ENCODE results near the gene MRGPRE.

Gene MRGPRE

DNA sequence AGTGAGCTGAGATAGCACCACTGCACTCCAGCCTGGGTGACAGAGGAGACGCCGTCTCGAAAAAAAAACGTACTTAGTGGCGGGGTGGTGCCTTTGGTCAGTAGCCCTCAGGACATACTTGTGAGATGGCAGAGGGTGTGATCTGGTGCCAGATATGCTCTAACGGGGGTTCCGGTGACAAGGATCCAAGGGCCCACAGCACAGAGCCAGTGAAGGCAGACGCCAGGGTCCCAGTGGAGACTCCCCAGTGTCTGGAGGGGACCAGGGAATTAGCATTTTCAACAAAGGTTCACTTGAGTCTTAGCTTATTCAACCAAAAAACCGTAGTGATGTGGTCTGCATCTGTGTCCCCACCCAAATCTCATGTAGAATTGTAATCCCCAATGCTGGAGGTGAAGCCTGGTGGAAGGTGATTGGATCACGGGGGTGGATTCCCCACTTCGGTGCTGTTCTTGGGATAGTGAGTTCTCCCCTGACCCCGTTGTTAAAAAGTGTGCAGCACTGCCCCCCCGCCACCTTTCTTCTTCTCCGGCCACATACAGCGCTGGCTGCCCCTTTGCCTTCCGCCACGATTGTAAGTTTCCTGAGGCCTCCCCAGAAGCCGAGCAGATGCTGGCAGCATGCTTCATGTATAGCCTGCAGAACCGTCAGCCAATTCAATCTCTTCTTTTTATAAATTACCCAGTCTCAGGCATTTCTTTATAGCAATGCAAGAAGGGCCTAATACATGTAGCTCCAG is 40.5 kb downstream of the MRGPRE start:
- no peak overlapping the region for H3K4me3 Mint-ChIP-seq
- H3K4me1 Mint-ChIP-seq, result no peaks in the 10 kb centered on the region
- DNase-seq (ENCODE audit: low spot score in 2 of 2) (no peak), ATAC-seq (ENCODE audit: low read depth) (no peak)
- no peak overlapping the region for H3K27ac Mint-ChIP-seq
- peaks cover 4% of the 10 kb centered on the region for H3K27me3 Mint-ChIP-seq
- peaks cover 2% of the 10 kb centered on the region for H3K9me3 Mint-ChIP-seq
- no peaks in the 10 kb centered on the region for H3K36me3 Mint-ChIP-seq

DNA sequence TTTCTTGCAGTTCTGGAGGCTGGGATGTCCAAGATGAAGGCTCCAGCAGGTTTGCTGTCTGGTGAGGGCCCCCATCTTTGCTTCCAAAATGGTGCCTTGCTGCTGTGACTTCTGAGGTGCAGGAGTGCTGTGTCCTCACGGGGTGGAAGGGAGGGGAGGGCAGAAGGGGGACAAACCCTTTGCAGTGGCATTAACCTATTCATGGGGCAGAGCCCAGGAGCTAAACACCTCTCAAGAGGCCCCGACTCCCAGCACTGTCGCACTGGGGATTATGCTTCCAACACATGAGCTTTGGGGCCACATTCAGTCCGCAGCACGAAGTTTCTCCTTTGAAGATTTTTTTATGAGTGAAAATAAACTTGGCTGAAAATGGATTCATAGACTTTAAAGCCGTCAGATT is 41.6 kb downstream of the MRGPRE start:
- peaks cover 2% of the 10 kb centered on the region for H3K27me3 Mint-ChIP-seq
- H3K4me1 Mint-ChIP-seq, result no peaks in the 10 kb centered on the region
- H3K36me3 Mint-ChIP-seq, result no peaks in the 10 kb centered on the region
- peaks cover 2% of the 10 kb centered on the region for H3K9me3 Mint-ChIP-seq
- ATAC-seq (ENCODE audit: low read depth) (no peak), DNase-seq (ENCODE audit: low spot score in 2 of 2) (no peak)
- H3K4me3 Mint-ChIP-seq, result no peak overlapping the region
- no peak overlapping the region for H3K27ac Mint-ChIP-seq

DNA sequence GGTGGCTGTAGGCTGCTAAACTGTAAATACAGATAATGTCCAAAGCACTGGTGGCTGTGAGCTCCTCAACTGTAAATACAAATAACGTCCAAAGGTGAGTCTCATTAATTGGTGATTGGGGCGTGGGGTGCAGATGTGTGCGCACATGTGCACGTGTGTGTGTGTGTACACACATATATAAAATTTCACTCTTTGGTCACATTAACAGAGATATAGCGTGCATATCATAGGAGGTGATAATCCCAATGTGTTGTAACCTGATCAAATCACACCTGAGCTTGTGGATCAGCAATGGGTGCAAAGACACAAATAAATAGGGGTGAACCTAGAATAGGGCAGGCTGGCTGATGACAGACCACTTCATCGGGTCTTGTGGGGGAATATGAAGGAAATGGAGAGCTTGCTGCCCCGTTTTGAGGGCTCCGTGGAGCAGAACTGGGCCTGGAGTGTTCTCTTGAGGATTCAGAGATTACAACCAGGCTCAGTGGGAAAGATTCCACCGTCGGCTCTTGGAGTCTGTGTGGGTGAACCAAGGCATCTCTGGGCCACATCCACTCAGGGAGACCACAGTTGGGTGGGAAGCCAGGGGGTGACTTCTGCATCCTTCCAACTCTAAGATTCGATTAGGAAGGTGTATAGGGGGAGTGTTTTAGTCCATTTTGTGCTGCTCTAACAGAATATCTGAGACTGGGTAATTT is 42.2 kb downstream of the MRGPRE start:
- peaks cover 2% of the 10 kb centered on the region for H3K9me3 Mint-ChIP-seq
- no peak overlapping the region for H3K27ac Mint-ChIP-seq
- H3K27me3 Mint-ChIP-seq, result peaks cover 2% of the 10 kb centered on the region
- no peaks in the 10 kb centered on the region for H3K36me3 Mint-ChIP-seq
- ATAC-seq (ENCODE audit: low read depth) (no peak), DNase-seq (ENCODE audit: low spot score in 2 of 2) (no peak)
- H3K4me1 Mint-ChIP-seq, result no peaks in the 10 kb centered on the region
- no peak overlapping the region for H3K4me3 Mint-ChIP-seq

DNA sequence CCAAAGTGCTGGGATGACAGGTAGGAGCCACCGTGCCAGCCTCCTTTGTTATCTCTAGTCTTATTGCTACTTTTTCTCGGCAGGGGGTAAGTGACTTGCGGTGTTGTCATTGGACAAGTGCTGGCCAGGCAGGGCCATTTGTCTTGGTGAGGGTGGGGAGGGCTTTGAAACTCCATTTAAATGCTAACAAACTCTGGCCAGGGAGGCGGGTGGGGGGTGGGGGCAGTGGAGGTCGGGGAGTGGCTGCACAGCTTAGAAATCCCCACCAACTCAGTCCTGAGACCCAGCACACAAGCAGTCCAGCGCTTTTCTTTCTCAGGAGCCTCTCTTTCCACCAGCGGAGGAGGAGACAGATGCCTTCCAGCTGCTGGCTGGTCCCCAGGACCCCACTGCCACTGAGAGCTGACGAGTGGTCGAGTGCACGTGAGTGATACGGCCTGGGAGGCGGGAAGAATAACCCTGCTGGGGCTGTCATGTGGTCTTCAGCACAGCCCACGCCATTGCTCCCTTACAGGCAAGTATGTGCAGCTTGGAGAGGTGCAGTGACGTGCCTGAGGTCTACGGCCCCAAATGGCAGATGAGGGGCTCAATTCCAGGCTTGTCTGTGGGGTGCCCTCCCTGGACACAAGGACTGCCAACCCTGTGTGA is 42.9 kb downstream of the MRGPRE start:
- ATAC-seq (ENCODE audit: low read depth) (no peak), DNase-seq (ENCODE audit: low spot score in 2 of 2) (no peak)
- Mint-ChIP-seq H3K36me3 (no peaks in the 10 kb centered on the region), H3K9me3 (peaks cover 2% of the 10 kb centered on the region), H3K4me1 (no peaks in the 10 kb centered on the region), H3K27ac (no peak overlapping the region), H3K27me3 (peaks cover 2% of the 10 kb centered on the region), H3K4me3 (no peak overlapping the region)

DNA sequence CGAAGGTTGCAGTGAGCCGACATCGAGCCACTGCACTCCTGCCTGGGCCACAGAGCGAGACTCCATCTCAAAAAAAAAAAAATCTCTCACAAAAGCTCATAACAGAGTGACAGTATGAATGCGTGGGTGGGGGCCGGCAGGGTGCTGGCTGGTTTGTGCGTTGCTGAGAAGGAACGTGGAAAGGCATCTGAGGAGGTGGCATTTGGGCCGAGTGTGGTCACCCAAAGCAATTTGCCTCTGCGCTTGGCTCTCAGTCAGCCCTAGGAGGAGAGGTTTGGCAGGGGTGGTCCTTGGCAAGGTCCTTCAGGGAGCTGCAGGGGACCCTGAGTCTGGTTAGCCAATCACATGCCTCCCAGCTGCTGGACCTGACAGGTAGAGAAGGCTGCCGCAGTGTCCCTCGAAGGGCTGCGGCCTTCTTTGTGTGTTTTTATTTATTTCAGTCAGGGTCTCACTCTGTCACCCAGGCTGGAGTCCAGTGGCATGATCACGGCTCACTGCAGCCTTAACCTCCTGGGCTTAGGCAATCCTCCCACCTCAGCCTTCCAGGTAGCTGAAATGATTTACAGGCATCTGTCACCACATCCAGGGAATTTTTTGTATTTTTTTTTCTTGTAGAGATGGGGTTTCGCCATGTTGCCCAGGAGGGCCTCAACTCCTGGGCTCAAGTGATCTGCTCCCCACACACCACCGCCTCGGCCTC is 43.6 kb downstream of the MRGPRE start:
- H3K36me3 Mint-ChIP-seq, result no peaks in the 10 kb centered on the region
- no peak overlapping the region for H3K4me3 Mint-ChIP-seq
- peaks cover 2% of the 10 kb centered on the region for H3K9me3 Mint-ChIP-seq
- H3K27ac Mint-ChIP-seq, result no peak overlapping the region
- ATAC-seq (ENCODE audit: low read depth) (no peak), DNase-seq (ENCODE audit: low spot score in 2 of 2) (no peak)
- H3K4me1 Mint-ChIP-seq, result no peaks in the 10 kb centered on the region
- peaks cover 4% of the 10 kb centered on the region for H3K27me3 Mint-ChIP-seq

DNA sequence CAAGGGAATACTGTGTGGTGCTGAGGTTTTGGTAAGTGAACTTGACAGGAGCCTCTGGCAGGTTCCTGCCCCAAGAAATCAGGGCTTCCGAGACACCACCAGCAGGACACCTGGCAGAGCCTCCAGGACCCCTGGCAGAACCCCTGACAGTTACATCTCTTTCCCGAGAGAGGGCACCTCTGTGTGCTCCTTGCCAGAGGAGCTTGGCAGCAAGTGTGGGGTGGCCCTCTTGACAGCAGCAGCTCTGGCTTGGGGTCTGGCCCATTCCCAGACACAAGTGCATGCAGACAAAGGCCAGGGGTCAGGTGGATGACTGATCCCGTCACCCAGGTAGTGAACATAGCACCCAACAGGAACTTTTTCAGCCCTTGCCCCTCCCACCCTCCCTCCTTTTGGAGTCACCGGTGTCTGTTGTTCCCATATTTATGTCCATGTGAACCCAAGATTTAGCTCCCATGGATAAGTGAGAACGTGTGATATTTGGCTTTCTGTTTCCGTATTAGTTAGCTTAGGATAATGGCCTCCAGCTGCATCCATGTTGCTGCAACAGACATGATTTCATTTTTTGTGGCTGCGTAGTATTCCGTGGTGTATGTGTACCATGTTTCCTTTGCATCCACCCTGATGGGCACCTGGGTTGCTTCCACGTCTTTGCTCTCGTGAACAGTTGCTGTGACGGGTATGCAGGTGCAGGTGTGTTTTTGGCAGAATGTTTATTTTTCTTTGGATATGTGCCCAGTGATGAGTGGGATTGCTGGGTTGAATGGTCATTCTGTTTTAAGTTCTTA is 45.9 kb downstream of the MRGPRE start:
- peaks cover 4% of the 10 kb centered on the region for H3K27me3 Mint-ChIP-seq
- no peaks in the 10 kb centered on the region for H3K36me3 Mint-ChIP-seq
- H3K27ac Mint-ChIP-seq, result no peak overlapping the region
- ATAC-seq (ENCODE audit: low read depth) (no peak), DNase-seq (ENCODE audit: low spot score in 2 of 2) (no peak)
- H3K4me3 Mint-ChIP-seq, result no peak overlapping the region
- H3K4me1 Mint-ChIP-seq, result no peaks in the 10 kb centered on the region
- peaks cover 2% of the 10 kb centered on the region for H3K9me3 Mint-ChIP-seq

DNA sequence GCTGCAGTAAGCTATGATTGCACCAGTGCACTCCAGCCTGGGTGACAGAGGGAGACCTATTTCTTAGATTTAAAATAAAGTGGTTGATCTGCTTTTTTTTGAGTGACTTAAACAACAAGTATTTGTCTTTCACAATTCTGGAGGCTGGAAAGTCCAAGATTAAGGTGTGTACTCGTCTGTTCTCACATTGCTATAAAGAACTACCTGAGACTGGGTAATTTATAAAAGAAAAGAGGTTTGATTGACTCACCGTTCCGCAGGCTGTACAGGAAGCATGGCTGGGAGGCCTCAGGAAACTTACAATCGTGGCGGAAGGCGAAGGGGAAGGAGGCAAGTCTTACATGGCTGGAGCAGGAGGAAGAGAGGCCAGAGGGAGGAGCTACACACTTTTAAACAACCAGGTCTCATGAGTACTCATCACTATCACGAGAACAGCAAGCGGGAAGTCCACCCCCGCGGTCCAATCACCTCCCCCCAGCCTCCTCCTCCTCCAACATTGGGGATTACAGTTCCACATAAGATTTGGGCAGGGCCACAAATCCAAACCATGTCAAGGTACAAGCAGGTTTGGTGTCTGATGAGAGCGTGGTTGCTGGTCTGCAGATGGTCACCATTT is 47.4 kb downstream of the MRGPRE start:
- Mint-ChIP-seq H3K36me3 (no peaks in the 10 kb centered on the region), H3K27me3 (peaks cover 4% of the 10 kb centered on the region), H3K4me3 (no peak overlapping the region), H3K9me3 (peaks cover 2% of the 10 kb centered on the region), H3K4me1 (no peaks in the 10 kb centered on the region), H3K27ac (no peak overlapping the region)
- DNase-seq (ENCODE audit: low spot score in 2 of 2) (no peak), ATAC-seq (ENCODE audit: low read depth) (no peak)

DNA sequence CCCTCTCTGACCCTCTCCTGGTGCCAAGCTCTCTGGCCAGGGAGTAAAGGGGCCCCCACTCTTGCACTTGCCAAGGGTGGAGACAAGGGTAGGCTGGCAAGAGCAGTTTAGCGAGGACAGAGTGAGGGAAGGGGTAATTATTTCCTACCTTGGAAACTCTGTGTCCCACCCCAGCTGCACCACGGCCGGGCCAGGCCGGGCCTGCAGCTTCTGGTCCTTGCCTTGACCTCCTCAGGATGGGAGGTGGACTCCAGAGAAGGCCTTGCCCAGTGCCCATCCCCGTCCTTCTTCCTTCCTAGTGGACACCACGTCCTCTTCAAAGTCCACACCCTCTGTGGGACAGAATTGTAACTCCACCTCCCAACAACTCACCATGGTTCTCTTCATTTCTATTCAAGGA is 48.7 kb downstream of the MRGPRE start:
- H3K27ac Mint-ChIP-seq, result no peak overlapping the region

DNA sequence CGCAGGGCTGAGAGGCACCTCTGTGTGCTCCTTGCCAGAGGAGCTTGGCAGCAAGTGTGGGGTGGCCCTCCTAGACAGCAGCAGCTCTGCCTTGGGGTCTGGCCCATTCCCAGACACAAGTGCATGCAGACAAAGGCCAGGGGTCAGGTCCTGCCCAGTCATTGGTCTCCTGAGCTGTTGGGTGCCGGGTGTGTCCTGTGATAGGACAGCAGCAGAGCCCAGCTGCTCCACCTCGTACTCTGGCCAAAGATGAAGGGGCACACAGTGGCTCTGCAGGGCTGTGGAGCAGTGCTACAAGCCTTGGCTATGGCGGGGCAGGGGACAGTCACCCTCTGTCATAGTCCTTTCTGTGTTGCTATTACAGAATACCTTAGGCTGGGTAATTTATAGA is 49.8 kb downstream of the MRGPRE start:
- Mint-ChIP-seq H3K27ac (no peak overlapping the region), H3K36me3 (no peaks in the 10 kb centered on the region), H3K27me3 (peaks cover 3% of the 10 kb centered on the region)

More for the DNA sequence above, 48.7 kb downstream of the MRGPRE start:
- DNase-seq (ENCODE audit: low spot score in 2 of 2) (no peak), ATAC-seq (ENCODE audit: low read depth) (no peak)
- Mint-ChIP-seq H3K4me1 (no peaks in the 10 kb centered on the region), H3K9me3 (peaks cover 3% of the 10 kb centered on the region), H3K36me3 (no peaks in the 10 kb centered on the region), H3K27me3 (peaks cover 4% of the 10 kb centered on the region), H3K4me3 (no peak overlapping the region)

DNA sequence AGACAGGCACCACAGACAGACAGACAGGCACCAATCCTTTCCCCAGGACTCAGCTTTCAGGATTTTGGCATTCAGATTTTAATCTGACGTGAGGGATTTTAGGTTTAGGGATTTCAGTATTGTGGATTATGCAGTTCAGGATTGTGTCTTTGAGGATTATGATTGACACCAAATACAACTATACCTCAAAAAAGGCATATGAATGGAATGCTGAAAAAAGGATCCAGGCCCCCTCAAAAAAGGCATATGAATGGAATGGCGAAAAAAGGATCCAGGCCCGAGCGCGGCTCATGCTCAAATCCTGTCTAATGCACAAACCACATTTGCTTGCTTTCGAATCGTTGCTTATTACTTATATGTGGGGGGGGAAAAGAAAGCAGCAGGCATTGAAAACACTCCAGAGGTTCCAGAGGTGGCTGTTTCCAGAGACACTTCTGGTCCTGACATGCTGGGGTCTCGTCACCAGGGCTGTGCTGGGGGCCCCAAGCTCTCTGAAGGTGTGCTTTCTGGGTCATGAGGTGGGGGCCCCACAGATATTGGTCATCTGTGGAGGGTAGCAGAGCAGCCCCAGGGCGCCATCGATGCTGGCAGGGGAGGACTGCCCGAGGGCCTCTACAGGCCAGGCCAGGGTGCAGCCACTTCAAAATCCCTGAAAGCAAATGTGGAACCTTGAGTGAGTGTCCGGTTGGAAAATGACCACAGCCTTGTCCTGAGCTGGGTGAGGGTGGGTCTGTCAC is 50.3 kb downstream of the MRGPRE start:
- no peak overlapping the region for H3K4me3 Mint-ChIP-seq
- DNase-seq (ENCODE audit: low spot score in 2 of 2) (no peak), ATAC-seq (ENCODE audit: low read depth) (no peak)
- no peaks in the 10 kb centered on the region for H3K36me3 Mint-ChIP-seq
- H3K9me3 Mint-ChIP-seq, result peaks cover 3% of the 10 kb centered on the region
- no peak overlapping the region for H3K27ac Mint-ChIP-seq
- H3K27me3 Mint-ChIP-seq, result peaks cover 3% of the 10 kb centered on the region
- H3K4me1 Mint-ChIP-seq, result no peaks in the 10 kb centered on the region

More for the DNA sequence above, 49.8 kb downstream of the MRGPRE start:
- Mint-ChIP-seq H3K4me3 (no peak overlapping the region), H3K4me1 (no peaks in the 10 kb centered on the region), H3K9me3 (peaks cover 3% of the 10 kb centered on the region)
- DNase-seq (ENCODE audit: low spot score in 2 of 2) (no peak), ATAC-seq (ENCODE audit: low read depth) (no peak)

DNA sequence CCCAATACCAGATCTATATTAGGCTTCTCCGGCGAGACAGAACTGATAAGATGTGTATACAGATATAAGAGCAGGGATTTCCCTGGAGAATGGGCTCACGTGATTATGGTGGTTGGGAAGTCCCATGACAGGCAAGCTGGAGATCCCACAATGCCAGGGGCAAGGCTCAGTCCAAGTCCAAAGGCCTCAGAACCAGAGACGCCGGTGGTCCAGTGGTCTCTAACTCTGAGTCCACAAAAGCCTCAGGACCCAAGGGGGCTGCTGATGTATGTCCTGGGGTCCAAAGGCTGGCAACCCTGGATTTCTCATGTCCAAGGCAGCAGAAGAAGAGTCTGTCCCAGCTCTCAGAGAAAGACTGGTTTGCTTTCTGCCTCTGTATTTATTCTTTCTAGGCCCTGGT is 51.3 kb downstream of the MRGPRE start:
- Mint-ChIP-seq H3K9me3 (peaks cover 4% of the 10 kb centered on the region), H3K27ac (no peak overlapping the region), H3K4me1 (no peaks in the 10 kb centered on the region), H3K36me3 (peaks cover 1% of the 10 kb centered on the region), H3K27me3 (peaks cover 4% of the 10 kb centered on the region), H3K4me3 (no peak overlapping the region)
- ATAC-seq (ENCODE audit: low read depth), result no peak
- DNase-seq (ENCODE audit: low spot score in 2 of 2), result no peak

DNA sequence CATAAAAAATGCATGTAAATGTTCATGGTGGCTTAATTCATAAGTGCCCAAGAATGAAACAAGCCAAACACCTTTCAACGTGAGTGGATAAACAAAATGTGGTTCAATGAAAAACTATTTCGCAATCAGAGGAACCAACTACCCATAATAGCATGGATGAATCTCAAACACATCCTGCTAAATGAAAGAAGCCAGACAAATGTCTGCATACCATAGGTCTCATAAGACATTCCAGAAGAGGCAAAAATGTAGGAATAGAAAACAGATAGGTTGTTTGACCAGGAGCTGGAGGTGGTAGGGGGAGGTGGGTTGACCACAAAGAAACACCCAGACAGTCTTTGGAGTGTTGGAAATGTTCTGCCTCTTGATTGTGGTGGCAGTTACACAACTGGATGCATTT is 53.9 kb downstream of the MRGPRE start:
- ATAC-seq (ENCODE audit: low read depth) (no peak), DNase-seq (ENCODE audit: low spot score in 2 of 2) (no peak)
- Mint-ChIP-seq H3K4me3 (no peak overlapping the region), H3K36me3 (peaks cover 5% of the 10 kb centered on the region), H3K27ac (no peak overlapping the region), H3K27me3 (peaks cover 8% of the 10 kb centered on the region), H3K9me3 (peaks cover 9% of the 10 kb centered on the region), H3K4me1 (no peaks in the 10 kb centered on the region)

DNA sequence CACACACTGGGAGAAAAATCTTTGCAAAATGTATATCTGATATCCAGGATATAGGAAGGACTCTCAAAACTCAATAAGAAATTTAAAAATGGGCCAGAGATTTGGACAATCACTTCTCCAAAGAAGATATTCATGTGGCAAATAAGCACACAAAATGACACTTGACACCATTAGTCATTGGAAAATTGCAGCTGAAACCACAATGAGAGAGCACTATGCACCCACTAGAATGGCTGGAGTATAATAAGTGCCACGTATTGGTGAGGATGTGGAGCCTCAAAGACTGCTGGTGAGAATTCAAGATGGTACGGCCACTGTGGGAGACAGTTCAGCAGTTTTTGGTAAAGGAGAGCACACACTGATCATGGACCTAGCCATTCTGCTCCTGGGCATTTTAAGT is 54.3 kb downstream of the MRGPRE start:
- H3K27ac Mint-ChIP-seq, result no peak overlapping the region
- peaks cover 5% of the 10 kb centered on the region for H3K36me3 Mint-ChIP-seq
- H3K9me3 Mint-ChIP-seq, result peaks cover 9% of the 10 kb centered on the region
- ATAC-seq (ENCODE audit: low read depth) (no peak), DNase-seq (ENCODE audit: low spot score in 2 of 2) (no peak)
- no peak overlapping the region for H3K4me3 Mint-ChIP-seq
- H3K27me3 Mint-ChIP-seq, result peaks cover 8% of the 10 kb centered on the region
- H3K4me1 Mint-ChIP-seq, result no peaks in the 10 kb centered on the region
